ENCODE data around the gene LAG3.
"Not testable (repeated sequence)": the region's sequence is repeated elsewhere in the genome, so short reads cannot be mapped to it uniquely, and the experiment has no call there.

The LAG3 gene

GRCh38 chr12:6772331-6772695, at the start of gene LAG3:
Gene LAG3, plus strand, starts transcription at chr12:6772520. Its CDS starts 333 bp downstream, at chr12:6772853.
- peak; percentile 41 to 51 for DNase-seq (ENCODE audit: low read depth in 2 of 2)

- DNase-seq (ENCODE audit: low read depth in 2 of 2) = no peak
These were observed 49.5 kb upstream of the LAG3 start for GRCh38 chr12:6722863-6723262.

- peak; percentile 77 to 88 for DNase-seq (ENCODE audit: low read depth in 2 of 2)
These were observed 48.5 kb upstream of the LAG3 start, which contains the start of gene COPS7A for GRCh38 chr12:6723607-6724408. Gene COPS7A, plus strand, starts transcription at chr12:6724046. Its CDS starts 611 bp downstream, at chr12:6724657.

GRCh38 chr12:6724409-6724797, 47.9 kb upstream of the LAG3 start:
- no peak for DNase-seq (ENCODE audit: low read depth in 2 of 2)

GRCh38 chr12:6725350-6725749, 47.0 kb upstream of the LAG3 start:
- DNase-seq (ENCODE audit: low read depth in 2 of 2) = no peak

GRCh38 chr12:6729186-6729585, 43.1 kb upstream of the LAG3 start:
- no peak for DNase-seq (ENCODE audit: low read depth in 2 of 2)

GRCh38 chr12:6730169-6730568, 42.2 kb upstream of the LAG3 start:
- no peak for DNase-seq (ENCODE audit: low read depth in 2 of 2)

- DNase-seq (ENCODE audit: low read depth in 2 of 2) = no peak
These were observed 37.6 kb upstream of the LAG3 start for GRCh38 chr12:6734506-6735387.

GRCh38 chr12:6735448-6736191, 36.7 kb upstream of the LAG3 start:
- DNase-seq (ENCODE audit: low read depth in 2 of 2) = no peak

- DNase-seq (ENCODE audit: low read depth in 2 of 2) = no peak
These were observed 35.6 kb upstream of the LAG3 start for GRCh38 chr12:6736754-6737153.

- DNase-seq (ENCODE audit: low read depth in 2 of 2) = not testable (repeated sequence)
These were observed 30.2 kb upstream of the LAG3 start for GRCh38 chr12:6742080-6742479.

- no peak for DNase-seq (ENCODE audit: low read depth in 2 of 2)
These were observed 29.5 kb upstream of the LAG3 start for GRCh38 chr12:6742834-6743233.

GRCh38 chr12:6743300-6743699, 29.0 kb upstream of the LAG3 start:
- DNase-seq (ENCODE audit: low read depth in 2 of 2) = not testable (repeated sequence)

- no peak for DNase-seq (ENCODE audit: low read depth in 2 of 2)
These were observed 26.4 kb upstream of the LAG3 start for GRCh38 chr12:6745741-6746525.

GRCh38 chr12:6747216-6747615, 25.1 kb upstream of the LAG3 start:
- DNase-seq (ENCODE audit: low read depth in 2 of 2) = no peak

- DNase-seq (ENCODE audit: low read depth in 2 of 2) = no peak
These were observed 23.6 kb upstream of the LAG3 start for GRCh38 chr12:6748761-6749160.

- DNase-seq (ENCODE audit: low read depth in 2 of 2) = no peak
These were observed 21.8 kb upstream of the LAG3 start for GRCh38 chr12:6750506-6750905.

GRCh38 chr12:6751767-6752166, 20.6 kb upstream of the LAG3 start:
- DNase-seq (ENCODE audit: low read depth in 2 of 2) = no peak

- no peak for DNase-seq (ENCODE audit: low read depth in 2 of 2)
These were observed 20.0 kb upstream of the LAG3 start for GRCh38 chr12:6752167-6752920.
